HT1080 (cell line): ENCODE measurements around the gene ADARB1. TPM values are rescaled to one million over a fixed set of nuclear protein-coding genes. Genes with fewer than 3 reads are reported as not detected.

Experiments
- DNase-seq: peaks from one replicate; pipeline ENCODE4 v3.0.0-alpha.2; 2015; ENCODE audit warnings: low read depth
- total RNA-seq: library from RNA; depleted of rRNA; stranded (reverse); fragments of >200 nt; shearing (Covaris generic); gene quantifications from 2 replicates; pipeline ENCODE4 v1.2.3, GENCODE V29; 2014

ADARB1 gene
- total RNA-seq, 1 experiment from 2014 or later = 22.4 TPM

- no peak for DNase-seq
Measured at GRCh38 chr21:45039317-45040156, 34.8 kb upstream of the ADARB1 start.

- DNase-seq = no peak
Measured at GRCh38 chr21:45040157-45040711, 34.1 kb upstream of the ADARB1 start.

- DNase-seq = no peak
Measured at GRCh38 chr21:45040739-45041138, 33.6 kb upstream of the ADARB1 start.

- no peak for DNase-seq
Measured at GRCh38 chr21:45041351-45041805, 33.0 kb upstream of the ADARB1 start.

DNA sequence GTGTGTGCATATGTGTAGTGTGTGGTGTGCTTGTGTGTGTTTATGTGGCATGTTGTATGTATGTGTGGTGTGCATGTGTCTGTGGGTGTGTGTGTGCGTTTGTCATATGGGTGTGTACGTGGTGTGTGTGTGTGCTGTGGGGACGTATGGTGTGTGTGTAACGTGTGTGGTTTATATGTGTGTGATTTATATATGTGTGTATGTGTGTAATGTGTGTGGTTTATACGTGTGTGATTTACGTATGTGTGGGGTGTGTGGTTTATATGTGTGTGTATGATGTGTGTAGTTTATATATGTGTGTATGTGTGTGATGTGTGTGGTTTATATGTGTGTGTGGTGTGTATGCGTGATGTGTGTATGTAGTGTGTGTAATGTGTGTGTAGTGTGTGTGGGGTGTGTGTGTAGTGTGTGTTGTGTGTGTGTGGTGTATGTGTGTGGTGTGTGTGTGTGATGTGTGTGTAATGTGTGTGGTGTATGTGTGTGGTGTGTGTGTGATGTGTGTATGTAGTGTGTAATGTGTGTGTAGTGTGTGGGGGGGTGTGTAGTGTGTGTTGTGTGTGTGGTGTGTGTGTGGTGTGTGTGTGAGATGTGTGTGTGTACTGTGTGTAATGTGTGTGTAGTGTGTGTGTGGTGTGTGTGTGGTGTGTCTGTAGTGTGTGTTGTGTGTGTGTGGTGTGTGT lies 32.3 kb upstream of the ADARB1 start:
- DNase-seq = no peak

DNA sequence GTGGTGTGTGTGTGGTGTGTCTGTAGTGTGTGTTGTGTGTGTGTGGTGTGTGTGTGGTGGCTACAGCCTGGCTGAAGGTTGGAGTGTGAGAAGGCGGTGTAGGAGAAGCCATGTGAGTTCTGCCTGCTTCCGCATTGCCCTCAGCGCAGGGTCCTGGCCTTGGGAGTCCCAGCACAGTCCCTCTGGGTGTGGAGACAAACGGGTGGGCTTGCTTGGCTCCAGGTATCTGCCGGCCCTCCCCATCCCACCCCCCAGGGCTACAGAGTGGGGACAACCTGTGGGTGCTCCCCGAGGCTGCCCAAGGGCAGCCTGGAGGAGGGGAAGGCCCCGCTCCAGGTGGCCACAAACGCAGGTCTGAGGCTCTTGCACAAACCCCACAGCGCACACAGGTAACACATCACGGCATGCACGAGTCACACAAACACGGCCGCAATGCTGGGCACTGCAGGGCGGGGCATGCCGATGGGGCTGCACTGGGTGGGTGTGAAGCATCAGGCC lies 31.7 kb upstream of the ADARB1 start:
- DNase-seq = no peak

DNA sequence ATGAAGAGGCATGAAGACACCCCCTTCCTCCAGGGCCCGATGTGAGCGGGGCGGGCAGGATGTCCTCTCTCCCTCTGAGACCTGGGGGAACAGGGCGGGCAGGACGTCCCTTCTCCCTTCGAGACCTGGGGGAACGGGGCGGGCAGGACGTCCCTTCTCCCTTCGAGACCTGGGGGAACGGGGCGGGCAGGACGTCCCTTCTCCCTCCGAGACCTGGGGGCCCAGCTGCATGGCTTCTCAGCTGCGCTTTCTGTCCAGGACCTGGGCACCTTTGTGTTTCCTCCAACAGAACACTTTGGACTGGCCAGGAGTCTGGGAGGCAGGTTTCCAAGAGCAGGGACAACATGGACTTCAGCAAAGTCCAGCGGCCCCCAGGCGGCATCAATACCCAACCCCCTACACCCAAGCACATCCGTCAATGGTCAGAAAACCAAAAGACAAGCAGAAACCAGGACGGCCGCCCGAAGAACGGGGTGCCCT lies 30.8 kb upstream of the ADARB1 start:
- no peak for DNase-seq

GRCh38 chr21:45045481-45045880 lies 28.9 kb upstream of the ADARB1 start:
- DNase-seq = no peak

GRCh38 chr21:45047257-45047656 lies 27.1 kb upstream of the ADARB1 start:
- DNase-seq = no peak

GRCh38 chr21:45048026-45048698 lies 26.2 kb upstream of the ADARB1 start:
- DNase-seq = no peak

DNA sequence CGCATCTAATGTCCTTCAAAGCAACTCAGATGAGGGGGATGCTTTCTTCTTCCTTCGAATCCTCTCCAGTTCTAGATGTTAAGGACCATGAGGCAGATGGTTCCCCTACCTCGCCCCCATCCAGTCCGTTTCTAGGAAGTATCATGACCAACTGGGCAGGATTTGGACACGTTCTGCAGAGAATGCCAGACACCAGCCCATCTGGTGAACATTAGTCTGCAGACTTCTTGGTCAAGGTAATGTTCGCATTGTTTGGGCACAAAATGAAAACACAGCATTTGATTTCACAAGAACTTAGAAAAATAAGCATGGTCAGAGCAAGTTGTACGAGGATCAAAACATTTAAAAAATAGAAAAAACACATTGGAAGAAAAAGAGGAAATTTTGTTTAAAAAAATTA lies 25.4 kb upstream of the ADARB1 start:
- DNase-seq = no peak

- DNase-seq = no peak
Measured at GRCh38 chr21:45049714-45050344, 24.6 kb upstream of the ADARB1 start.

DNA sequence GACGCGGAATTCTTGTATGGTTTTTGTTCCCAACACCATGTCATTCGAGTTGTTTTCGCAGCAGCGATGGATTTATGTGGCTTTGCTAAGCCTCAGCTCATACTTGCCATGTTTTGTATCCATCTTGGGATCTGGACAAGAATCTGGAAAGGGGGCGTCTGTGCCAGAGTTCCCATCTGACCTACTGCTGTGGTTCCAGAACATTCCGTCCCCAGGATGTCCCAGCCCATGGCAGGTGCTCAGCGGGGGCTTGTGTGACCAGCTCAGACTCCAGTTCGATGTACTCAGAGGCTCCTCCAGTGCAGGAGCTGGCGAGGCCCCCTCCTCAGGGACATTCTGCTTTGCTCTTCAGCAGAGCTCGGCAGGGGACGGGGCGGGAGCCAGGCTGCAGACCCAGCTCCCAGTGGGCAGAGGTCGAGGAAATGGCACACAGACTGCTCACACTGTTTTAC lies 24.0 kb upstream of the ADARB1 start:
- no peak for DNase-seq

DNA sequence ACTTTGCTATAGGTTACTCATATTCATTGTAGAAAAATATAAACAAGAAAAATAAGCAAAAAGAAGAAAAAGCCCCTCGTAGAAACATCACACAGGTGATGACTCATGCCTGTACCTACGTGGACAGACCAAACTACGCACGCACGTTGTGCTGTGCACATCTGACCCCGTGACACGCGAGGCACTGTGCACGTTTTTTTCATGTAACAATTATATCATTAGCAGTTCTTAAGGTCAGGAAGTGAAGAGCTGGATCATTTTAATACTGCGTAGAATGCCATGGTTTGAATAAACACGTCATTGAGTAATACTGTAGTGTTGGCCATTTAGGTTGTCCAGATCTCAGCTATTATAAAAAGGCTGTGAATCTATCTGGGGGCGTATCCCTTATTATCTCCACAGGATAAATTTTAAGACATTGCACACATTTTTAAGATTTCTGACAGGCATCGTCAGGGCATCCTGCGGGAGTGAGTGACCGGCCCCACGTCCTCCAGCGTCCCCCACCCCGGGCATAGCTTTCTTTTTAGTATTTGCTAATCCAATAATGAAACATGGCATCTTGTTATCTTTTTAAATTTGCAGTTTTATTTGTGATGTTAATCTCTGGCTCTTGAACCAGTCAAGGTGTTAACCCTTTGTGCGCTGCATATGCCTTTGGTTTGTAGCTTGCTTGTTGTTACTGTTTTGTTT lies 23.4 kb upstream of the ADARB1 start:
- DNase-seq = no peak

DNA sequence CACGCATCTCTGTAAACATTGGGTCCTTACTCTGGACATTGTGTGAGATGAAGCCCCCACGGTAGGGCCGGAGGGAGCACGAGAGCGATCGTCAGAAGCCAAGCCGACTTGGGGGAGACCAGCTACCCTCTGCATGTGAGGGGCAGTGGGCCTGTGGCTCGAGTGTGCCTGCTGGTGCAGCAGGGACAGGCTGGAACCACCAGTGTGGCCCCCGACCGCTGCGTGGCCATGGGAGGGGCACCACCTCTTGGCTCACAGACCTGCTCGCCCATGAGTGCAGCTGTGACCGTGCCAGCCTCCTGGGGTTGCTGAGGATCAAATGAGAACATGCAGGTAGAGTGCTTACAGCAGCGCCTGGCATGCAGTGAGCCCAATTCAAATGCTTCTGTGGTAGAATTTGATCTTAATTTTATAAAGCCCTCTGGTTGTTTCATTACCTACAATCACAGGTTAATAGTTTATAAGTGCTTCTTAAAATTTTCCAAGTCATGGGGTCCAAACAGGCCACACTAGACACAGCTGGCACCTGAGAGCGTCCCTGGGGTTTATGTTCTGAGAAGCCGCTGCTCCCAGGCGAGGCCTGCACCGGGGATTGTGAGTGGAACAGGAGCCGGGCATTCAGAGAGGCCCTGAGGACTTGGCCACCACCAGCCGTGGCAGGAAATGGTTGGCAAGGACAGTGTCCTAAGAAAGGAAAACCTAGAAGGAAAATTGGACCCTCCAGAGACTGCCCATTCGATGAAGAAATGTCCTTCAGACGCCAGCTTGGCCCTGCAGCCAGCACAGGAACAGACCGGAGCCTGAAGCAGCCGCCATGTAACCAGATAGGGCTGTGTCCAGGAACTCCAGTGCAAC lies 22.6 kb upstream of the ADARB1 start:
- DNase-seq = no peak

- DNase-seq = no peak
Measured at GRCh38 chr21:45052960-45053359, 21.4 kb upstream of the ADARB1 start.

DNA sequence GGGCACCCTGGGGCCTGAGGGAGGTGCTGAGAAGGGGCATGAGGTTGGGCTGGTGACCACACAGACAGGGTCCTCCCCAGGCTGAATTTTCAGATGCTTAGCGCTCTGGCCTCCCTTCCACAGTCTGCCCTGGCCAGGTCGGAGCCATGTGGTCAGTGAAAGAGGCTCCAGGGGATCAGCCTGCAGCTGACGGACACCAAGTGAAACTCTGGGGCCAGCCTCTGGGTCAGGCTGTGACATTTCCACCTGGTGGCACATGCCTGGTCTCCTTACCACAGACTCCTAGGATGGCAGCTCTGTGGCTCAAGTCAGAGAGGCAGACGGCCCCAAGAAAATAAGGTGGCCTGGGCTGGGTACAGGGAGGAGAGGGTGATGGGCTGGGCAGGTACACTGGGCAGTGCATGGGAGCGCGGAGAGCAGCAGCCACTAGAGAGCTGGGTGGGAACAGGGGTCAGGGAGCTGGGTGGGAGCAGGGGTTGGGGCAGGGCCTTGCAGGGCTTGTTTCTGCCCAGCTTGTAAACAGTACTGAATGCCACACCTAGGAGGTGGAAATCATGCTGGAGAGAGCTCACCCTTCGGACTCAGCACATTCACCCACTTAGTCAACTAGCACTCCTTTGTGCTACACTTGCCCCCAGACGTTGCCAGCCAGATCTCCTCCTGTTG lies 20.7 kb upstream of the ADARB1 start:
- DNase-seq = no peak

DNA sequence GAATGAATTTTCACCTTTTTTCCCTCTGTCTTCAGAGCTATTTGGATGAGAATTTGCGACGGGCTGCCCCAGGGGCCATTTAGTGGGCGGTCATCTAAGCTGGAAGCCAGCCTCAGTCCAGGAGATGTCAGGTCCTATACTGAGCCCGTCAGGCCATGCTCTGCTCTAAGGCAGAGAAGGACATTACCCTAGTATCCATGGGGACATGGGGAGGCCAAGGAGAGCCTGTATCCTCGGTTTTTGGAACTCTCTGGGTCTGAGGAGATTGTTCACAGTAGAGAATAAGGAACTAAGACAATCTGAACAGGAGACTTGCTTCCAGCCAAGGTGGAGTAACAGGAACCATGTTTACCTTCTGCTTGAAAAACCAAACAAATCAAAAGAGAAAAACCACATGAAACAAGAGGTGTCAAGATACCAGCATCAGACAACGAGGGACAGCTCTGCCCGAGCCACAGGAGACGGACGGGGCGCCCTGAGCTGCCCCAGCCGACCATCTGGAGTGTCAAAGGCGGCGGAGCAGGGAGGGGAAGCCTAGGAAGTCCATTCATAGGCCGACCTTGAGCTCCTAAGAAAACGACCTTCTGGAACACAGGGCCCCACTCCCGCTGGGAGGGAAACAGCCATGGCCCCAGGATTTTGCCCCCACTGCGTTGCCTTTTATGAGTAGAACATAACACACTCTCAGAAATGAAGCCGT lies 20.0 kb upstream of the ADARB1 start:
- no peak for DNase-seq
